HG02943 (cell line): Measurements from ENCODE around the gene RUNDC1.

Source experiments
- ATAC-seq: cut with Tn5 transposase; IDR thresholded peaks from one replicate; pipeline ENCODE4 v1.9.1; 2021; ENCODE audit warnings: mild to moderate bottlenecking, low read depth, moderate library complexity; ENCODE audit not compliant: unreplicated experiment

The RUNDC1 gene

GRCh38 chr17:43033948-43034881, 53.9 kb downstream of the RUNDC1 start:
- no peak for ATAC-seq

- no peak for ATAC-seq
Observed at GRCh38 chr17:43034894-43035293, 54.5 kb downstream of the RUNDC1 start.

GRCh38 chr17:43039646-43040045, 59.3 kb downstream of the RUNDC1 start:
- ATAC-seq, result no peak

- ATAC-seq, result no peak
Observed at GRCh38 chr17:43040655-43041054, 60.3 kb downstream of the RUNDC1 start.

- ATAC-seq, result no peak
Observed at GRCh38 chr17:43042025-43042628, 61.8 kb downstream of the RUNDC1 start.
